HCT116 (cell line): ENCODE measurements around the gene RPTOR. TPM values are rescaled to one million over a fixed set of nuclear protein-coding genes. Genes with fewer than 3 reads are reported as not detected.

Experiments used
- ATAC-seq: fragments of 200-7000 bp; cut with Tn5 transposase; 2 replicates; pipeline ENCODE4 v1.9.1; 2020; ENCODE audit warnings: mild to moderate bottlenecking, moderate library complexity
- BruUV-seq: library from RNA; stranded (reverse); fragments of 400-500 nt; replicated peaks from 2 replicates; lab custom pipeline; 2021; lab: Mats Ljungman, UMichigan
- CTCF ChIA-PET: fragments of 300-600 bp; sonication (Branson Sonifier 250); formaldehyde crosslinking; loops from one replicate; lab custom pipeline; 2021; ENCODE audit warnings: antibody characterized with exemption; lab: Charles Lee
- POLR2A ChIA-PET: fragments of 300-600, 350-600 bp; sonication (Branson Sonifier 250); formaldehyde crosslinking; loops from one replicate; lab custom pipeline; 2021; ENCODE audit warnings: antibody characterized with exemption; lab: Charles Lee
- RAD21 ChIA-PET, 2 experiments: fragments of 300-600 bp; sonication (Branson Sonifier 250); formaldehyde crosslinking; loops; one replicate each; lab custom pipeline; 2023; ENCODE audit warnings: low total read pairs in 2 of 2; ENCODE audit not compliant: uncharacterized antibody in 2 of 2, unreplicated experiment in 2 of 2, low non-redundant PET in 1 of 2; lab: Charles Lee
- DNase-seq: peaks from one replicate; pipeline ENCODE4 v3.0.0-alpha.2; 2010; ENCODE audit warnings: low read depth, low spot score
- H2AFZ ChIP-seq: fragments of 200-600 bp; shearing (Covaris generic), sonication (generic); 2 replicates; pipeline ENCODE4 v1.6.1; 2017; ENCODE audit warnings: low read depth, mixed run types, mixed read lengths, antibody characterized with exemption, low read length; ENCODE audit not compliant: poor library complexity, severe bottlenecking
- H3K27ac ChIP-seq: 2 replicates; pipeline ENCODE4 v1.5.1; 2012; ENCODE audit warnings: low read depth, low read length
- H3K27me3 ChIP-seq: fragments of 200-600 bp; sonication (generic); 2 replicates; pipeline ENCODE4 v1.6.1; 2016; ENCODE audit warnings: mixed run types, low read length, mixed read lengths; ENCODE audit not compliant: insufficient read depth
- H3K36me3 ChIP-seq, 2 experiments: fragments of 200-500 bp in 1 of 2; fragments of 200-600 bp in 1 of 2; sonication (Bioruptor generic) in 1 of 2; sonication (generic) in 1 of 2; 2 replicates each; pipeline versions ENCODE4 v1.5.1 to v1.6.1; 2014 to 2016; ENCODE audit warnings: low read length in 2 of 2, inconsistent platforms in 1 of 2, mixed read lengths in 1 of 2, mixed run types in 1 of 2; ENCODE audit not compliant: insufficient read depth in 2 of 2, control insufficient read depth in 1 of 2
- H3K4me1 ChIP-seq, 2 experiments: fragments of 200-600 bp in 1 of 2; sonication (generic) in 1 of 2; 2 replicates each; pipeline versions ENCODE4 v1.5.1 to v1.6.1; 2012 to 2017; ENCODE audit warnings: low read length in 2 of 2, inconsistent platforms in 1 of 2, mild to moderate bottlenecking in 1 of 2, mixed read lengths in 1 of 2, mixed run types in 1 of 2, moderate library complexity in 1 of 2; ENCODE audit not compliant: insufficient read depth in 2 of 2, control insufficient read depth in 1 of 2
- H3K4me2 ChIP-seq: fragments of 200-600 bp; sonication (generic); 2 replicates; pipeline ENCODE4 v1.6.1; 2017; ENCODE audit warnings: mixed run types, low read length, mixed read lengths
- H3K4me3 ChIP-seq, 2 experiments: fragments of 200-600 bp in 1 of 2; sonication (generic) in 1 of 2; replicated peaks in 1 of 2; 2 replicates each; pipeline ENCODE4 v1.5.1; 2011 to 2016; ENCODE audit warnings: low read length in 2 of 2, control low read depth in 1 of 2, low read depth in 1 of 2, mild to moderate bottlenecking in 1 of 2, mixed read lengths in 1 of 2, mixed run types in 1 of 2
- H3K79me2 ChIP-seq: fragments of 200-600 bp; sonication (generic); 2 replicates; pipeline ENCODE4 v1.6.1; 2017; ENCODE audit warnings: mild to moderate bottlenecking, mixed run types, low read length, moderate library complexity, mixed read lengths; ENCODE audit not compliant: insufficient read depth
- H3K9ac ChIP-seq: fragments of 200-600 bp; sonication (generic); 2 replicates; pipeline ENCODE4 v1.6.1; 2016; ENCODE audit warnings: low read length, mixed read lengths
- H3K9me2 ChIP-seq: fragments of 200-600 bp; sonication (generic), shearing (Covaris generic); 2 replicates; pipeline ENCODE4 v1.6.1; 2017; ENCODE audit warnings: mixed run types, mild to moderate bottlenecking, moderate library complexity; ENCODE audit not compliant: insufficient read depth
- H3K9me3 ChIP-seq, 2 experiments: fragments of 200-500 bp in 1 of 2; fragments of 200-600 bp in 1 of 2; sonication (Bioruptor generic) in 1 of 2; sonication (generic) in 1 of 2; 2 replicates each; pipeline ENCODE4 v1.6.1; 2014 to 2017; ENCODE audit warnings: low read length in 2 of 2, mixed read lengths in 2 of 2, inconsistent platforms in 1 of 2, low read depth in 1 of 2, mild to moderate bottlenecking in 1 of 2, mixed run types in 1 of 2, moderate library complexity in 1 of 2; ENCODE audit not compliant: control insufficient read depth in 1 of 2, insufficient read depth in 1 of 2
- H4K20me1 ChIP-seq: fragments of 200-600 bp; sonication (generic), shearing (Covaris generic); 2 replicates; pipeline ENCODE4 v1.6.1; 2017; ENCODE audit warnings: mixed run types, mild to moderate bottlenecking, moderate library complexity; ENCODE audit not compliant: insufficient read depth
- EZH2 ChIP-seq: fragments of 200-600 bp; sonication (generic); IDR thresholded peaks from 2 replicates; pipeline ENCODE4 v1.6.1; 2017; ENCODE audit warnings: antibody characterized with exemption, mixed run types
- FOSL1 ChIP-seq: IDR thresholded peaks from 2 replicates; pipeline ENCODE4 v1.6.1; 2012; ENCODE audit warnings: low read depth
- POLR2AphosphoS5 ChIP-seq: IDR thresholded peaks from 2 replicates; pipeline ENCODE4 v1.6.1; 2011; ENCODE audit warnings: mild to moderate bottlenecking, low read depth, low read length, moderate library complexity
- SIN3A ChIP-seq: IDR thresholded peaks from 2 replicates; pipeline ENCODE4 v1.6.1; 2012; ENCODE audit warnings: low read depth
- SP1 ChIP-seq: IDR thresholded peaks from 2 replicates; pipeline ENCODE4 v1.6.1; 2012; ENCODE audit warnings: low read depth
- TCF7L2 ChIP-seq: IDR thresholded peaks from 2 replicates; pipeline ENCODE4 v1.7.0; 2011; ENCODE audit warnings: borderline replicate concordance, inconsistent platforms; ENCODE audit not compliant: insufficient read depth, insufficient read length; ENCODE audit errors: extremely low read depth
- YY1 ChIP-seq: IDR thresholded peaks from 2 replicates; pipeline ENCODE4 v1.6.1; 2011; ENCODE audit warnings: low read length, low read depth, moderate library complexity, mild to moderate bottlenecking; ENCODE audit not compliant: insufficient replicate concordance; ENCODE audit errors: extremely low read depth
- ZBTB33 ChIP-seq: IDR thresholded peaks from 2 replicates; pipeline ENCODE4 v1.6.1; 2011; ENCODE audit warnings: mild to moderate bottlenecking, low read length, moderate library complexity; ENCODE audit not compliant: insufficient replicate concordance; ENCODE audit errors: extremely low read depth
- ZFX ChIP-seq: fragments of 450-650 bp; IDR thresholded peaks from 2 replicates; pipeline ENCODE4 v1.6.1; 2017
- ZNF274 ChIP-seq: fragments of 200-500 bp; sonication (Bioruptor generic); IDR thresholded peaks from 2 replicates; pipeline ENCODE4 v1.6.1; 2014; ENCODE audit warnings: mild to moderate bottlenecking, low read depth, low read length, inconsistent platforms
- intact Hi-C: fragments of 100-400 bp; cut with micrococcal nuclease; formaldehyde crosslinking; loops from 2 replicates; pipeline ENCODE4 v1.10.0; 2022
- total RNA-seq: library from RNA; stranded (reverse); gene quantifications from one replicate; pipeline ENCODE4 v1.2.1, GENCODE V29; 2021; ENCODE audit not compliant: unreplicated experiment

The RPTOR gene
- total RNA-seq, 1 experiment from 2014 or later = 69.5 TPM

GRCh38 chr17:80829166-80829813 is 284.7 kb downstream of the RPTOR start (continued):
- TF ChIP-seq ZBTB33 (no peak), ZNF274 (no peak), SIN3A (no peak), ZFX (no peak), YY1 (no peak), POLR2AphosphoS5 (no peak), SP1 (no peak), EZH2 (no peak)
- TF ChIP-seq, all 23 proteins: peak for 0

- Histone ChIP-seq H3K27ac (no peak overlapping the region), H3K27me3 (no peaks in the 10 kb centered on the region), H3K79me2 (no peaks in the 10 kb centered on the region), H3K9ac (no peak overlapping the region), H2AFZ (no peak overlapping the region), H3K9me2 (no peaks in the 10 kb centered on the region), H3K4me1 (peaks cover 13 to 55% of the 10 kb centered on the region in 2 experiments), H3K36me3 (no peaks in the 10 kb centered on the region; a peak in 1 of 4 replicates), H4K20me1 (no peaks in the 10 kb centered on the region), H3K4me2 (no peak overlapping the region), H3K9me3 (no peaks in the 10 kb centered on the region), H3K4me3 (no peak overlapping the region)
- intact Hi-C loops = no loop called here
- TF ChIP-seq SP1 = no peak
- TF ChIP-seq ZFX = no peak
- TF ChIP-seq ZBTB33 = no peak
- TF ChIP-seq ZNF274 = no peak
- no peak for TF ChIP-seq FOSL1
- no peak for TF ChIP-seq TCF7L2
- no peak for TF ChIP-seq EZH2
- DNase-seq (no peak), ATAC-seq (no peak)
- POLR2A ChIA-PET = no interaction called here
- no TSS peak for BruUV-seq
- CTCF ChIA-PET = no interaction called here
- RAD21 ChIA-PET = no interaction called here
Observed at GRCh38 chr17:80830020-80830780, 285.6 kb downstream of the RPTOR start.
